ENCODE results near the gene KLF5. TPM values are rescaled to one million over a fixed set of nuclear protein-coding genes. Genes with fewer than 3 reads are reported as not detected.

Gene KLF5
- total RNA-seq, 2 donors from 2014 or later: 334 to 424 TPM

DNA sequence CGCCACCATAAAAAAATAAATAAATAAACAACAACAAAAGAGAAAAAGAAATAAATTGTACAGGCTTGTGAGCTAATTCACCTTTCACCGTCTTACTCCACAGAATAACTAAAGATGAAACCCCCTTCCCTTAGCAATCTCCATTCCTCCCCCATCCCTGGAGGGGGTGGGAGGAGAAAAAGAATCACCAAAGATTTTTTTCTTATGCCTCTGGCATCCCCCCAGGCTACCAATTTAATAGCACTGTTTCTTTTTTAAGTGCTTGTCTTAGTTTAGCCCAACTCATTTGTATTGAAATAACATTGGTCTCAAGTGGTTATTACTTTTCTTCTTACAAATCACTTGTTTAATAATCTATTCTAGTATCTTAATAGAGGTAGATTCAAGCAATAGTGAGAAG, 23.9 kb upstream of the KLF5 start:
- Histone ChIP-seq H3K36me3 (no peaks in the 10 kb centered on the region), H3K9ac (ENCODE audit: low read depth in 2 of 2, low read length in 2 of 2) (no peak overlapping the region), H3K4me3 (no peak overlapping the region), H3K9me3 (no peaks in the 10 kb centered on the region), H3K27ac (no peak overlapping the region), H3K27me3 (no peaks in the 10 kb centered on the region), H3K4me1 (no peaks in the 10 kb centered on the region)
- DNase-seq: no peak
- TF ChIP-seq, protein P1, sequence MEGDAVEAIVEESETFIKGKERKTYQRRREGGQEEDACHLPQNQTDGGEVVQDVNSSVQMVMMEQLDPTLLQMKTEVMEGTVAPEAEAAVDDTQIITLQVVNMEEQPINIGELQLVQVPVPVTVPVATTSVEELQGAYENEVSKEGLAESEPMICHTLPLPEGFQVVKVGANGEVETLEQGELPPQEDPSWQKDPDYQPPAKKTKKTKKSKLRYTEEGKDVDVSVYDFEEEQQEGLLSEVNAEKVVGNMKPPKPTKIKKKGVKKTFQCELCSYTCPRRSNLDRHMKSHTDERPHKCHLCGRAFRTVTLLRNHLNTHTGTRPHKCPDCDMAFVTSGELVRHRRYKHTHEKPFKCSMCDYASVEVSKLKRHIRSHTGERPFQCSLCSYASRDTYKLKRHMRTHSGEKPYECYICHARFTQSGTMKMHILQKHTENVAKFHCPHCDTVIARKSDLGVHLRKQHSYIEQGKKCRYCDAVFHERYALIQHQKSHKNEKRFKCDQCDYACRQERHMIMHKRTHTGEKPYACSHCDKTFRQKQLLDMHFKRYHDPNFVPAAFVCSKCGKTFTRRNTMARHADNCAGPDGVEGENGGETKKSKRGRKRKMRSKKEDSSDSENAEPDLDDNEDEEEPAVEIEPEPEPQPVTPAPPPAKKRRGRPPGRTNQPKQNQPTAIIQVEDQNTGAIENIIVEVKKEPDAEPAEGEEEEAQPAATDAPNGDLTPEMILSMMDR (IDR thresholded peaks at IDR 0.05): no peak
- intact Hi-C loops (cut with DNase I): loop anchor here (10.0 kb wide), 1 partner anchor 190 kb away; no protein-coding TSS in a partner anchor

DNA sequence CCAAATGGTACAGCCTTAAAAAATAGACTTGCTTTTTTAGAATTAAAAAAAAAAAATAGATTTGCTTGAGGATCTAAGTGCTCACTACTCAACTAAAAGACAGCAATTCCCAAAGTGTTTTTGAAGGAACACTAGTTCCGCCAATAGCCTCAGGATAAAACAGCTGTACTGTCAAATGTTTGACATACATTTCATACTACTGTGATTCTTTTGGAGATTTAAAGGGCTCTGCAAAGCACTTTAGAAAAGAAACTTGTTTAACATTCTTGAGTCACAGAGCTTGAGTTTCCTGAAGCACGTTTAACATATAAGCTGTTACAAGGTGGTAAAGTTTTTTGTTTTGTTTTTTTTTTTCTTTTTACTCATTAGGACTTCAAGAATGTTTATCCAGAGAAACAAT, 23.1 kb upstream of the KLF5 start:
- intact Hi-C loops (cut with DNase I): loop anchor here (10.0 kb wide), 1 partner anchor 191 kb away; no protein-coding TSS in a partner anchor
- H3K4me3 ChIP-seq: no peak overlapping the region

DNA sequence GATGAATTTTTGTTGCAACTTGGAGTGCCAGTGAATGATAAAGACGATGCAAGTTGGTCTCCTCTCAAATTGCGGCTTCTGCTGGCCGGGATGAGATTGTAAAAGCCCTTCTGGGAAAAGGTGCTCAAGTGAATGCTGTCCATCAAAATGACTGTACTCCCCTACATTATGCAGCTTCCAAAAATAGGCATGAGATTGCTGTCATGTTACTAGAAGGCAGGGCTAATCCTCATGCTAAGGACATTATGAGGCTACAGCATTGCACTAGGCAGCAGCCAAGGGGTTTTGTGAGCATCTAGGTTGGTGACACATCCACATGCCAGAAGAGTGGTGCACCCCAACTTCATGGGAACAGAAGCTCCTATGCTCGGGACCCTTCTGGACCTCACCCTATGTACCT, 22.2 kb upstream of the KLF5 start:
- no peak for DNase-seq
- Histone ChIP-seq H3K27ac (no peak overlapping the region), H3K4me1 (no peaks in the 10 kb centered on the region), H3K4me3 (no peak overlapping the region), H3K9me3 (no peaks in the 10 kb centered on the region), H3K9ac (ENCODE audit: low read depth in 2 of 2, low read length in 2 of 2) (no peak overlapping the region), H3K36me3 (no peaks in the 10 kb centered on the region), H3K27me3 (no peaks in the 10 kb centered on the region)
- TF ChIP-seq, protein P1 (IDR thresholded peaks at IDR 0.05): no peak
- intact Hi-C loops (cut with DNase I): loop anchor here (10.0 kb wide), 1 partner anchor 192 kb away; no protein-coding TSS in a partner anchor

More for the DNA sequence above, 23.1 kb upstream of the KLF5 start:
- Histone ChIP-seq H3K9ac (ENCODE audit: low read depth in 2 of 2, low read length in 2 of 2) (no peak overlapping the region), H3K4me1 (no peaks in the 10 kb centered on the region), H3K36me3 (no peaks in the 10 kb centered on the region), H3K27ac (no peak overlapping the region), H3K27me3 (no peaks in the 10 kb centered on the region), H3K9me3 (no peaks in the 10 kb centered on the region)
- DNase-seq: no peak
- TF ChIP-seq, protein P1 (IDR thresholded peaks at IDR 0.05): no peak

DNA sequence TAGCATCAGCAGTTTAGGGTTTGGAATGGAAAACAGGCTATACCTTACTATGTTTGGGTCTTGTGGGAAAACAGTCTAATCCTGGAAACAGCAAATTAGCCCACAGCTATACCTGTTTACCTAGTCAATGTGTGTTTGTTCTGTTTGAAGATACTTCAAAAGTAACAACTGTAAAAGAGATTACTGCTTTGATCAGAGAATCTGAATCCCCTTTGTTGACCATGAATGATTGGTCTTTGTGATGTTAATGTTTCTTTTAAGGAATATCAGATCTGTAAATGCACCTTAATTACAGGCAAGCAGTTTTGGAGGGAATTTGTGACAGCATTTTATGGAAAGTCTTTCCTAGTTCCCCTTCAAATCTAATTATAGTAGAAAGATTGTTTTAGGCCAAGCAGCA, 20.7 kb upstream of the KLF5 start:
- Histone ChIP-seq H3K9me3 (no peaks in the 10 kb centered on the region), H3K9ac (ENCODE audit: low read depth in 2 of 2, low read length in 2 of 2) (no peak overlapping the region), H3K36me3 (no peaks in the 10 kb centered on the region), H3K27me3 (no peaks in the 10 kb centered on the region), H3K4me1 (no peaks in the 10 kb centered on the region), H3K27ac (no peak overlapping the region), H3K4me3 (no peak overlapping the region)
- intact Hi-C loops (cut with DNase I): loop anchor here (10.0 kb wide), 1 partner anchor 193 kb away; no protein-coding TSS in a partner anchor
- no peak for DNase-seq
- TF ChIP-seq, protein P1 (IDR thresholded peaks at IDR 0.05): no peak

DNA sequence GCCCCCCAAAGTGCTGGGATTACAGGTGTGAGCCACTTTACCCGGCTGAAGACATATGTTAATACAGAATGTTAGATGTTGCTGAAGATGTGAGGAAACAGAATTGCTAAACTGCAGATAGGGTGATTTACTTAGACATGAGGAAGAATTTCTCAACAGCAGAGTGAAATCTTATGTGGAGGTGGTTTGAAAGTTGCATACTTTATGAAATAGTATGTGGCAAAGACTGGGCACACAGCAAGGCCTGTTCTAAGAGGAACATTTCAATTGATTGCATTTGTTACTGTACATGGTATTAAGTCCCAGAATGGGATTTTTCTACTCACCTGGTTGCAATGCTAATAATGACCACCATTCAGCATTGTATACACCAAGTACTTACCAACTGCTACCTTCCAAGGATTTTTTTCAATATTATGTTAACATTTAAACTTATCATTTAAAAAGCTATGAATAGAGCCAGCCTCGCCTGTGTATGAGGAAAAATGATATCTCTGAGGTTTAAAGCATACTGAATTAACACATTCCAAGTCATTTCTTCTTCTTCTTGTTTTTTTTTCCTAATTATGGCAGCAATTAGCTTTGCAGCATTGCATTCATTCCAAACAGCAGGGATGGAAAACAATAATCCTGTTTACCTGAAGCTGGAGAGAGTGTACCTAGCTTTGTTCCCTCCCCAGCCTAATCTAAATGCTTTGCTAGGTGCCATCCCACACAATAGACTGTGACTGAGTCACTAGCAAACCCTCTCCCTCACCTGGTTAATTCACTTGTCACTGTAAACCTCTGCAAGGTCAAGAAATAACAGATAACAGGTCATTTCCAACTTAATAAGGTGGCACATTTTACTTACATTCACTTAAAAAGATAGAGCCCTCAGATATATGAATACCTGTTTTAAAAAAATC, 19.4 kb upstream of the KLF5 start:
- DNase-seq: no peak
- no peaks in the 10 kb centered on the region for H3K36me3 ChIP-seq
- H3K27me3 ChIP-seq: no peaks in the 10 kb centered on the region
- H3K4me1 ChIP-seq: no peaks in the 10 kb centered on the region
- TF ChIP-seq, protein P1 (IDR thresholded peaks at IDR 0.05): no peak
- intact Hi-C loops (cut with DNase I): loop anchor here (10.0 kb wide), 1 partner anchor 195 kb away; no protein-coding TSS in a partner anchor
- no peaks in the 10 kb centered on the region for H3K9me3 ChIP-seq
- no peak overlapping the region for H3K4me3 ChIP-seq
- peak overlapping the region in 1 of 2 donors; percentile 66 for H3K9ac ChIP-seq (ENCODE audit: low read depth in 2 of 2, low read length in 2 of 2)
- H3K27ac ChIP-seq: peak overlapping the region; percentile 75
